Neural cell (in vitro differentiated cells): ENCODE results near the gene RHOT2.

ENCODE experiments used
- CTCF ChIP-seq: fragments of 450-650 bp; IDR thresholded peaks from 2 replicates; pipeline ENCODE4 v1.5.1; 2014; ENCODE audit warnings: antibody characterized with exemption, mild to moderate bottlenecking, moderate library complexity; ENCODE audit not compliant: poor library complexity, severe bottlenecking
- EZH2 ChIP-seq: fragments of 200-600, 300-800 bp; shearing (Covaris generic), sonication (generic); IDR thresholded peaks from 2 replicates; pipeline ENCODE4 v1.6.1; 2014; ENCODE audit warnings: antibody characterized with exemption, low read length, borderline replicate concordance, mild to moderate bottlenecking; ENCODE audit not compliant: insufficient read depth, poor library complexity, severe bottlenecking
- MXI1 ChIP-seq: fragments of 450-650 bp; conservative IDR thresholded peaks from 2 replicates; pipeline ENCODE4 v1.6.1; 2014; ENCODE audit warnings: antibody characterized with exemption, mild to moderate bottlenecking; ENCODE audit not compliant: poor library complexity, severe bottlenecking
- TF ChIP-seq, protein P1 (sequence below): IDR thresholded peaks from 2 replicates; pipeline ENCODE4 v1.6.1; 2012; ENCODE audit warnings: borderline replicate concordance

- no peak for TF ChIP-seq MXI1
- no peak for TF ChIP-seq CTCF
- no peak for TF ChIP-seq EZH2
- TF ChIP-seq, protein P1, sequence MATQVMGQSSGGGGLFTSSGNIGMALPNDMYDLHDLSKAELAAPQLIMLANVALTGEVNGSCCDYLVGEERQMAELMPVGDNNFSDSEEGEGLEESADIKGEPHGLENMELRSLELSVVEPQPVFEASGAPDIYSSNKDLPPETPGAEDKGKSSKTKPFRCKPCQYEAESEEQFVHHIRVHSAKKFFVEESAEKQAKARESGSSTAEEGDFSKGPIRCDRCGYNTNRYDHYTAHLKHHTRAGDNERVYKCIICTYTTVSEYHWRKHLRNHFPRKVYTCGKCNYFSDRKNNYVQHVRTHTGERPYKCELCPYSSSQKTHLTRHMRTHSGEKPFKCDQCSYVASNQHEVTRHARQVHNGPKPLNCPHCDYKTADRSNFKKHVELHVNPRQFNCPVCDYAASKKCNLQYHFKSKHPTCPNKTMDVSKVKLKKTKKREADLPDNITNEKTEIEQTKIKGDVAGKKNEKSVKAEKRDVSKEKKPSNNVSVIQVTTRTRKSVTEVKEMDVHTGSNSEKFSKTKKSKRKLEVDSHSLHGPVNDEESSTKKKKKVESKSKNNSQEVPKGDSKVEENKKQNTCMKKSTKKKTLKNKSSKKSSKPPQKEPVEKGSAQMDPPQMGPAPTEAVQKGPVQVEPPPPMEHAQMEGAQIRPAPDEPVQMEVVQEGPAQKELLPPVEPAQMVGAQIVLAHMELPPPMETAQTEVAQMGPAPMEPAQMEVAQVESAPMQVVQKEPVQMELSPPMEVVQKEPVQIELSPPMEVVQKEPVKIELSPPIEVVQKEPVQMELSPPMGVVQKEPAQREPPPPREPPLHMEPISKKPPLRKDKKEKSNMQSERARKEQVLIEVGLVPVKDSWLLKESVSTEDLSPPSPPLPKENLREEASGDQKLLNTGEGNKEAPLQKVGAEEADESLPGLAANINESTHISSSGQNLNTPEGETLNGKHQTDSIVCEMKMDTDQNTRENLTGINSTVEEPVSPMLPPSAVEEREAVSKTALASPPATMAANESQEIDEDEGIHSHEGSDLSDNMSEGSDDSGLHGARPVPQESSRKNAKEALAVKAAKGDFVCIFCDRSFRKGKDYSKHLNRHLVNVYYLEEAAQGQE, result no peak
Observed at GRCh38 chr16:710500-711075, 42.7 kb downstream of the RHOT2 start.
